ENCODE measurements around the gene KLHL29.
A peak's percentile ranks its signal among the peaks of the same experiment; 100 is the strongest.

KLHL29 gene

DNA sequence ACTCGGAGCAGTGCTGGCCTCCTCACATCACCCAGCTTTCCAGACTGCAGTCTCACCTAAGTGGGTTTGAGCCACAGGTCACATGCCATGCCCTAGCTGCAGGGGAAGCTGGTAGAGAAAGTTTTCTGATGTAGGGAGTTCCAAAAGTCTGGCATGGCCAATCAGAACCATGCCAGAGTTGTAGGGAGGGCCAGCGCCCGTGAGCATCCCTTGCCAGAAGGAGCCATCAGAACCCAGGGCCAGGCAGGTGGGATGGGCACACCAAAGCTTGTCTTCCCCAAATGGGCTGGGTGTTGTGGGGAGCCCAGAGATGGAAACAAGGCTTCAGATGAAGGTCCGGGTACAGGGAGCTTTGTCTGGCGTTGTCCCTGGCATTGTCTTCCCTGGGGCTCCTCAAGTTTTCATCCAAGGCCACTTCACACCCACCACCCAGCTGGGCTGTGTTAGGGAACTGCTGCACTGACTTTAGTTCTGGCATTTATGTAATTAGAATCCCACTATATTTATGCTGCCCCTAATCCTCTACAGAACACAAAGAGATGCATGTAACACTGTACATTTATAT lies 247.9 kb downstream of the KLHL29 start:
- no peak for DNase-seq (ENCODE audit: low spot score)

DNA sequence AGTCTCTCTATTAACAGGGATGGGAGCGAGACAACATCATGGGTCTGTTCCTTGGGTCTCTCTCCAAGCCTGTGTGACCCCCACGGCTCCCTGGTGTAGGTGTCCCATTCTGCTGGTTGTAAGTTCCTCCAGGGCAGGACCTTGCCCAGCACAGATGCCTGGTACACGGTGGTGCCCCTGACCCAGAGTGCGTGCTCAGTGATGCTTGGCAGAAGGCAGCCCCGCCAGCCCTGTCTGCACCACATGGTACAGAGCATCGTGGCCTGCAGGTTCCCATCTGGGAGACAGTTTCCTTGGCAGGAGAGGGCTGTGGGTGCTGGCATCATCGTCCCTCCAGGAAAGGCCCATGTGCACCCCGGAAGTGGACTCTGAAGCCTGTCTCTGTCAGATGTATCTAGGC lies 249.0 kb downstream of the KLHL29 start:
- no peak for DNase-seq (ENCODE audit: low spot score)

DNA sequence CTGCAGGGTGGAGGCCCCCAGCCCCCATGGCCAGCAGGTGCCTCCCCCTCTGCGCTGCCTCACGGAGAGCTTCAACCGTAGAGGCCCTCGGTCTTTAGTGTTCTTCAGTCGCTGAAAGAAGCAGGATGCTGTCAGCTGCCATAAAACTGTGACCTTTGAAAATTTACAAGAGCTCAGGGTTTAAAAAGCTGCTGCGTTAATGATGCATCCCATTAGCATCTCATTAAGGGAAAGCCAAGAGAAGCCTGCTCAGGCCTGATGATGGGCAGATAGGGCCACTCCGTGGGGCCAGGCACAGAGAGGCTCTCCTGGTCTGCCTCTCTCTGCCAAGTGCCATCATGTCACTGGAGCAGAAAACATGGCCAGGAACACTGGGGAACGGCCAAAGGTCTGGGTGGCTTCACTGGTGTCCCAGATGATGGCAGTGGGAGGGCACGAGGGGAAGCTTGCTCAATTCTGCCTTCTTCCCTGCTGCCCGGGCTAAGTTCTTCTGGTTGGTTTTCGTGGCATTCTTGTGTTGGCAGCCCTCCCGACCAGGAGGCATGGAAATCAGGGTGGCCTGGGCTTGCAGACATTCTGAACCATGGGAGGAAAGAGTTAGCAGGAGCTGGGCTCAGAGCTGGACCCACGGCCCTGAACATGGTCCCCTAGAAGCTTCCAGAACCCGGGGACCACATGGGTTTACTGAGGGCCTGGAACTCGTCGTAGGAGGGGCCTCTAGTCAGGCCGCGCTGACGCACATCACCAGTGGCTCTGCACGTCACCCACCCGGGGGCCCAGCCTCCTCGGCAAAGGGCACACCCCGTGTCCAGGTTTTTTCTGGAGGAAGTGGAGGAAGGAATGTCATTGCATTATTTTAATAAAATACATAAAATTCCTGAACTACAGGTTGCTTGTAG lies 250.7 kb downstream of the KLHL29 start:
- DNase-seq (ENCODE audit: low spot score), result no peak

DNA sequence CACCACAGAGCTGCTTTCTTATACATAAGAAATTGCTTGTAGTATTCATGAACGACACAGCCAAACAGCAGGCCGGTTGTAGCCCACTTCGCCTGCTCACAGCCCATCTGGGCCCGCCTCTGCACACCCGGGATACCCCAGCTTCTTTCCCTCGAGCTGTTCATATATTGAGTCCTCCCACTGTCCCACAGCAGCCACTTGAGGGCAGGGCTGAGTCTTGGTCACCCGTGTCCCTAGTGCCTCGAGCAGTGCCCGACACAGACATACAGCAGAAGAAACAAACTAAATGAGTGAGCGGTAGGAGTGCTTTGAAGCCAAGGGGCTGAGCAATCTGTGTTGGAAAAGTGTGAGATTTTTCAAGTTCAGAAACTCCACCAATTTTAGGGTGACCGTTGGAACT lies 251.4 kb downstream of the KLHL29 start:
- no peak for DNase-seq (ENCODE audit: low spot score)

DNA sequence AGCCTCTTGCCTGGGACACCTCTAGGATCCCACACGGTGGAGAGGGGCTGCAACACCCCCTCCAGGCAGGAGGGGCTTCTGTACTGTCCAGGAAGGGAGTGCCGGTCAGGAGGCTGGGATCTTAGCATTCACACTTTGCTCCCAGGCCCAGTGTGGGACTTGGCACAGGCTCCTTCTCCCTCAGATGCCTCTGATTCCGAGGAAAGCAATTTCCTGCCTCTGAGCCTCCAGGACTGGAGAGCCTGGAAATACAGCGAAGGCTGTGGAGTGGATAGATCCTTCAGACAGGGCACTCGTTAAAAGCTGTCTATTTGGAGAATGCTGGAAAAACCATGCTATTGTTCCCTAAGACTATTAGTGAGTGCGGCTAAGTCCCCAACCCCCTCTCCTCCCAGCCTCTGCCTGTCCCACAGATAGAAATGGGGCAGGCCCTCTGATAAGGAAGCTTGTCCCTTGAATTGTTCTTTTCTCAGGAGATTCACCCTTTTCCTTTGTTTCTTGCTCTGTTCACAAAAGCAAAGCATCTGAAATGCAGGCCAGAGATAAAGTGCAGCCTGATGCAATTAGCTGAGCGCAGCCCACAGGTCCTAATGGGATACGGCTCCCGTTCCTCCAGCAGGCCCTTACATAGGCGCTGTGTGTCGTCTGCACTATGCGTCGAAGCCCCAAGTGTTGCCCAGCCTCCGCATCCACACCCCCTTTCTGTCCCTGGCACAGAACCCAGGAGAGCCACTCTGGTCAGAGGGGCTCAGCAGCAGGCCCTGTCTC lies 252.2 kb downstream of the KLHL29 start:
- peak; percentile 77 for DNase-seq (ENCODE audit: low spot score)

DNA sequence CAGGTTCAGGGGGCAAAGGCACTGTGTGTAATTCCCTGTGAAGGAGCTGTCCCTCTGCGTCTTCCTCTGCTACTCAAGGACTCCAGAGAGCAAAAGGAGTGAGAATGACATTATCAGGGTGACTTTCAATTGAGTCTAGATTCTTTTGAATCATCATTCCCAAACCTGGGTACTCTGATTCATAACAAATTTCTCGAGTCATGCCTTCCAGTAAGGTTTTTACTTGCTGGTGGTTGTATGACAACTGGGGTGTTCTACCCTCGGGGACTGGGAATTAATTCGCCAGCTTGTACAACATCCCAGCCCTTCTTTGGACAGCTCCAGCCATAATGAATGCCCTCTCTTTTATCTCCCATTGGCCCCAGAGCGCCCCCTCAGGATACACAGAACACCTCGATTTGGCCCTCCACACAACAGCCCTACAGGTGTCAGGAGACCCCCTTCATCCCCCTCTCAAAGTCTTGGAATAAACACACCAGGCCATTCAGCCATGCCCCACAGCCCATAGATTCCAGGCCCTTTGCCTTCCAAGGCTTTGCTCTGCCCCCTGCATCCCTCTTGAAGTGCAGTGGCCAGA lies 254.5 kb downstream of the KLHL29 start:
- DNase-seq (ENCODE audit: low spot score), result no peak

DNA sequence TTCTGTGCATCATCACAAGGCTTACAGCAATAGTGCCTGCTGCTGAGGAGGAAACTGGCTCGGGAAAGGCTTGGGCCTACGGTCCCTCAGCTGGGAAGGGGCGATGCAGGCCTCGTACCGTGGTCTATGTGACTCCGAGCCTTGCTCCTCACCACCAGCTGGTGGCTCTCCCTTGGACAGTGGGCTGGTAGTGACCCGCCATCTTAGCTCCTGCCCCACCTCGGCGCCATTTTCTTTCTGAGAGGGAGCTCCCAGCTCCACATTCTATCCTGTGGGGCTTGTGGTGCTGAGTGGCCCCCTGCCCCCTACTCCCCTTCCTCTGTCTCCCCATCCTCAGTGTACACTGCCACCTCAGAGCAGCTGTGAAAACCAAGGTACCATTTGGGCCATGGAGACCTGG lies 255.7 kb downstream of the KLHL29 start:
- DNase-seq (ENCODE audit: low spot score), result no peak

DNA sequence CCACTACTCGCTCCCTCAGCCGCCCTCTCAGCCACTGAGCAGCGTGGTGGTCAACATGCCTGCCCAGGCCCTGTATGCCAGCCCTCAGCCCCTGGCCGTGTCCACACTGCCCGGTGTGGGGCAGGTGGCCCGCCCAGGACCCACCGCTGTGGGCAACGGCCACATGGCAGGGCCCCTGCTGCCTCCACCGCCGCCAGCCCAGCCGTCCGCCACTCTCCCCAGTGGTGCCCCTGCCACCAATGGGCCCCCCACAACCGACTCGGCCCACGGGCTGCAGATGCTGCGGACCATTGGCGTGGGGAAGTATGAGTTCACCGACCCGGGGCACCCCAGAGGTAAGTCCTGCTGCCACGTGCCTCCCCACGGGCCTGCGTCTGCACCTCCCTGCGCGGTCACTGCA lies 257.5 kb downstream of the KLHL29 start:
- no peak for DNase-seq (ENCODE audit: low spot score)

DNA sequence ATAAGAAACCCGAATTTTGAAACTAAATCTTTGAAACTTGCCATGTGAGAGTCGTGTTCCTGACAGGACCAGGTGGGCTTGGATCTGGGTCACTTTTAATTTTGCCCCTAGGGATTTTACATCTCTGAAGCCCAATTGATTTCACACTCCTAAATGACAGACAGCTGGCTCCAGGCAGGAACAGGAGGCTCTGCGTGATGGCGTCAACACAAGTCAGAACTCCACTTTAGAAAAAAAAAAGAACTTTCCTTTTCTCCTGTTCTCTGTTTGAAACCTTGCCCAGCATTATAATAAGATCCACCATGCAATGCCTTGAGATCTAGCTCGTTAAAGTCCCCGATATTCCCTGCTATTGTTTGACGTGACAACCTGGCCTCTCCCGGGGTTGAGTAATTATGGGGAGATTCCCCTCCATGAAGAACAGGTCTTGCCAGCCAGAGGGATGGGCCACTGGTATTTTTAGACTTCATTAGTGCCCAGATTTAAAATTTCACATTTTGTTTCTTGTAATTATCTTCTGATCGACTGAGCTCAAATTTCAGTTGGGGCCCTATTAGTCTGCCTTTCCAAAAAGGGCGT lies 260.3 kb downstream of the KLHL29 start:
- no peak for DNase-seq (ENCODE audit: low spot score)

DNA sequence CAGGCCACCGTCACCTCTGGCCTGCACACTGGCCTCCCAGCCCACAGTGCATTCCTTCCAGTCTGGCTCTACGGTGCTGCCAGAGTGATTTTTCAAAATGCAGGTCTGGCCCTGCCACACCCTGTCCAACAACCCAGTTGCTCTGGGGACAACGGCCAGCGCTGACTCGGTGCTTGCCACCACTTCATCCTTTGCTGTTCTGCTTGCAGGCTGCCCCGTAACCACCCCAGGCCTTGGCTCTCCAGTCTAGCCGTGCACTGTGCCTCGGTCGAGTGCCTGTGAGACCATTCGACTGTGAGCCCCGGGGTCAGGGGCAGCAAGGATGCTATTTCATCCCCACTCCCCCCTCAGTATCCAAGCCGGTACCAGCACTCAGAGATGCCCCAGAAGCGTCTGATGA lies 262.6 kb downstream of the KLHL29 start:
- no peak for DNase-seq (ENCODE audit: low spot score)

DNA sequence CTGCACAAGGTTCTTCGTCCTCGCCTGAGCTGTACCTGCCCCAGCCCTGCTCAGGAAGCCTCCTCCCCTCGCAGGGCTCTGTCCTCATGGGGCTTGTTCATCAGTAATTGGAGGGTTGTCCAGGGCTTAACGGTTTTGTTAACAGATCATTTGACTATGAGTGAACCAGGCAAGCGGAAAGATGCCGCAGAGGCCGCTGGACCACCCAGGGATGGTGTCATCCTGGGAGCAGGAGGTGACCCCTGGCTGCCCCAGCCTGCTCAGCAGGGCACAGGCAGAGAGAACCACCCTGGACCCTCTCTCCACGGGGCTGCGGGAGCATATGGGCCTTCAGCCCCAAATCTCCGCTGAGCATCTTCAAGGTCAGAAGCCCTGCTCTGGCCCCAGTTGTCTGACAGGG lies 264.3 kb downstream of the KLHL29 start:
- DNase-seq (ENCODE audit: low spot score), result no peak

DNA sequence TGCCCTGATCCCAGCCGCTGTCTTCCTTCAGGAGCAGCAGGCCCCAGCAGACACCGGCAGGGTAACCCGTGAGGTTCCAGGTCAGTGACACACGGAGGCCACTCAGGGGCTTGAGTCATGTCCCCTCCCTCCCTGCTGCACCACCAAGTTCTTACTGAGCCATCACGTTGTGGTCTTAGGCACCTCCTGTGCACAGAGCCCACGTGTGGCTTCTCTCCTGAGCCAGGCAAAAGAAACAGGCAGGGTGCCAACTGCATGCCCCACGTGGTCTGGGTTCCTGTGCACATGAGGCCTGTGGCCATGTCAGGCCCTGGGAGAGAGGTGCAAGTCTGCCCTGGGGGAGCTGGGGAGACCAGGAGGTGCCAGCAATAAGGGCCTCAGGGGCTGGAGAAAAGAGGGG lies 264.8 kb downstream of the KLHL29 start:
- DNase-seq (ENCODE audit: low spot score), result no peak

DNA sequence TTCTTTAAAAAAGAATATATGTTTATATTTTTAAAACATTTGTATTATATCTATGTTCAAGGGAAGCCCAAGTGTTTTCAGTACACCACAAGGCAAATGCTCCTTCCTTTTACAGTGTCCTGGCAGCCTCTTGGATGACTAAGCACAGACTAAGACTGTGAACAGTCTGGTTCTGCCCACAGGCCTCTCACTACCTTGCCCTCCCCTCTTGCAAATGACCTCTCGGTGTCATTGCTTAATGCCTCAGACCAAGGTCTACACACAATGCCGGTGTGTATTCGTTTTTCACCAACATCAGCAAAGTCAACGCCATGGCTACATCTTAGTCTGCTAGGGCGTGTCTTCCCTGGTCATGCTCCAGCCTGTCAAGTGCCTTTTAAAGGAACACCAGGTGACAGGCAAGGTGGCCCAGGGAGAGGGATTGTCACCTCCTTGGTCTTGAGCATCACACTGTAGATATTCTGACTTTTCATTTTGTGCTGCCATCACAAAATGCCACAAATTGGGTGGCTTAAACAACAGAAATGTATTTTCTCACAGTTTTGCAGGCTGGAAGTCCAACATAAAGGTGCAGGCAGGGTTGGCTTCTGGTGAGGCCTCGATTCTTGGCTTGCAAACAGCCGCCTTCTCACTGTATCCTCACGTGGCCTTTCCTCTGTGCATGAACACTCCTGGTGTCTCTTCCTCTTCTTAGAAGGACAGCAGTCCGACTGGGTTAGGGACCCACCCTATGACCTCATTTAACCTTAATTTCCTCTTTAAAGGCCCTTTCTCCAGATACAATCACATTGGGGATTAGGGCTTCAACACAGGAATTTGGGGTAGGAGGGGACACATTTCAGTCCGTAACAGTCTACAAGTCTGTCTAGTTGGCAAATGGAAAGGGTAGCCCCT lies 266.5 kb downstream of the KLHL29 start:
- peak; percentile 73 for DNase-seq (ENCODE audit: low spot score)

DNA sequence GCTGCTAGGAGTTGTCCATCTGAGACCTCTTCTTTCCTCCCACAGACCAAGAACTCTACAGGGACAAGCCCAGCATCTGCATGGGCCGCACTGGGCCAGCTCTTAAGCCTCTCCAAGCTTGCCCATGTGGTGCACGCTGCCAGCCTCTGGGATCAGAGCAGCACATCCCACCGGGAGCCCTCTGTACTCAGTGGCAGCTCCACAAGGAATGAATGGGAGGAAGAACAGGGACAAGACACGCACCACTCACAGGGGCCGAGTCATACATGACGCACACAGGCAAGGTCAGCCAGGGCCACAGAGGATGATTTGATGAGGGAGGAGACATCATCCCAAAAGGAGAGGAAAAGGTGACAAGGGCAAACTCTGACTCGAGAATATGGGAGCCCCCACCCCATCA lies 268.3 kb downstream of the KLHL29 start:
- DNase-seq (ENCODE audit: low spot score), result no peak

DNA sequence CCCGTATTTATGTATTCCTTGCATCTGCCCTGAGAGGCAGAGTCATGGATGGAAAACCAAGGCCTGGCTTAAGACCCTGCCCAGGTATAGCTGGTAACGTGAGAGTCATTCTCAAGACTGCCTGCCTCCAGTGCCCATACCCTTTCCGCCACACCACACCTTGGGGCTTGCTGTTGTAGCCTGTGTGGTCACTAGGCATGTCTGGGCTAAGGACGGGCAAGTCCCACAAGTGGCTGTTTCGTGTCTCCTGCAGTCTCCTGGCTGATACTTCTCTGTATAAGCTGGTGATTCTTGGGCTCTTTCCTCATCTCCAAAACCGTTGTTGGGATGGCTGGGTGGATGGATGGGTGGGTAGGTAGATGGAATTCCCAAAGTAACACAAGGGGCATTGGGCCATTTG lies 269.8 kb downstream of the KLHL29 start:
- DNase-seq (ENCODE audit: low spot score), result no peak

DNA sequence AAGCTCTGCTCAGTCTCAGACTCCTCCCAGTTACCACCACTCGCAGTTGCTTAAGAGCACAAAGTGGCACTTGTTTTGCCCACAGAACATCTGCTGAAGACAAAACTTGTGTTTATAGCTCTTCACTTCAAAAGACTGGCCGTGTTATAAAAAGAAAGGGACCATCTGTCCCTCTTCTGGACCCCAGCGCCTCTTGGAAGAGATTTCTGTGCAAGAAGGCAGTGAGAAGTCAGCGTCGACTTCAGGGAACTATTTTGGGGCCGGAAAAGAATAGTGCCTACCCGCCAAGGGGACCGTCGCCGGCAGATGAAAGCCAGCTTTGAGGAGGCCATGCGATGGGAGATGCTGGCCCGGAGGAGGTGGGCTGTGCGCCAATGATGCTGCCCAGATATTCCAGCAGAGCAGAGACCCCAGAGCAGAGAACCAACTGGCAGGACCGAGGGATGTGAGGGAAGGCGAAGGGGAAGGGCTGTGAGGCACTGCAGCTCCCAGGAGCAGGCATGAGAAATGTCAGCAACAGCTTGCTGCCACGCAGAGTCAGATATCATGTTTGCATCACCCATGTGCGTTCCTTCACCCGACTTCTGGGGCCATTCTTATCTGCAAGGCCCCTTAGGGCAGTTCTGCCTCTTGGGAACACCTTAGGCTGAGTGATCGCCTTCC lies 271.1 kb downstream of the KLHL29 start:
- no peak for DNase-seq (ENCODE audit: low spot score)

DNA sequence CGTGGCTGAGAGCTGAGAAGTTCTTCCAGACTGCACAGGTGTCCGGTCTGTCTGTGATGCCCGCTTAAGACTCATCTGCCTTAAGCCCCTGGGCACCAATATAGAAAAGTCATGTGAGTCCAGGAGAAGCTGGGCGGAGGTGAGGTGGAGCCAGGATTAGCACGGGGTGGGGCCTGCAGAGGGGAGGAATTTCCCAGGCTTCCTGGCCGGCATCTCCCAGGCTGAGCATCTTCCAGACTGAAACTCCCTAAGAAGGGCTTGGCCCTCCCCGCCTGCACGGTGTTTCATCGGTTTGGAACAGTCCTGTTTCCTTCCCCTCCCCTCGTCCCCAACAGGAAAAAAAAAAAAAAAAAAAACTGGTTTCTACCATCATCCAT lies 271.6 kb downstream of the KLHL29 start:
- DNase-seq (ENCODE audit: low spot score), result no peak

DNA sequence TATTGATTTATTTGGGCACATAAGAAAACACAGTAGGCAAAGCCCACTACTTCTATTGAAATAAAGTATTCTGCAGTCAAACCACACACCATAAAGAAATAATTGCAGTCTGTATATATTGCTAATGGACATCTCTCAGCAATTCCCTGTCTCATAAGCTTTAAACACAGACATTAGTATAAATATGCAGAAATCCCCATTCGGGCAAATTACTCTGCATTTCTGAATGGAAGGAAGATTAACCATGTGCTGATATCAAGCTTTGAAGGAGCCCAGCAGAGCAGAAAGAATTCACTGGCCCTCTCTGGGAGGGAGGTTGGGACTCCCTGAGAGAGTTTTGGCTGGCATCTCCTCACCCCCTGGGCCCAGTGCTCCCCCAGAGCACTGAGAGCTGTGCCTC lies 272.4 kb downstream of the KLHL29 start:
- no peak for DNase-seq (ENCODE audit: low spot score)

DNA sequence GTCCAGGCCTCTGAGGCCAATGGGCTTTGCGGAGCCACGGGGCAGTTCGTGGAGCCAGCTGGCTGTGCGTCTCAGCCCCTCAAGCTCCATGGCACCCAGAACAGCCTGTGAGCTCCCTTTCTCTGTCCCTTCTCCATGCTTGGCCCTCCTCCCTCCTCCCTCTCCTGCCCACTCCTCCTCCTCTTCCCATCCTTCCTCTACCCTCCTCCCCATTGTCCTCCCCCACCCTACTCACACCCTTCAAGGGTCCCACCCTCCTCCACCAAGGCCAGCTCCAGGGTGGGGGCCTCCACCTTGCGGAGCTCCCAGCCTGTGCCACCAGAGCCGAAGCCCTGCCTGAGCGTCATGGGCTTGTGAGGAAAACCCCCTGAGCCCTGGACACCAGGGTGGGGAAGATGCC lies 273.0 kb downstream of the KLHL29 start:
- no peak for DNase-seq (ENCODE audit: low spot score)

DNA sequence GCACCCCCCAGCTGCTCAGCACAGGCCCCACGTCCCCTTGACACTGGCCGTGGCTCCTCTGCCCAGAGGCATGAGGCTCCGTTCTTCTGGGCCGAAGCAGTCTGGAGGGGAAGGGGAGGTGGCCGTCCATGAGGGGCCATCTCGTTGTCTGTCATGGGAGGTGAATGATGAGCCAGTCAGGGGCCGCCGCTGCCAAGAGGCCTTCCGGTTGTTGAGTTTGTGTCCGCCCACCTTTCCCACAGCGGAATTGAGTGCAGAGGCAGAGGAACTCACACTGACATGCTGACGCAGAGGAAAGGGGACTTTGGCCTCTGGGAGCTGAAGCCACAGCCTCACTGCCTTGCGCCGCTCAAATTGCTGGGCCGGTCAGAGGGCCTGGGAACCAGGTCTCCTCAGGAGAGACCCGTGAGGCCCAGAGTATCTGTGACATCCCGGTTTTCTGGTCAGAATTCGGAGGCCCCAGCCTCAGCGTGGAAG lies 273.5 kb downstream of the KLHL29 start:
- DNase-seq (ENCODE audit: low spot score), result no peak

DNA sequence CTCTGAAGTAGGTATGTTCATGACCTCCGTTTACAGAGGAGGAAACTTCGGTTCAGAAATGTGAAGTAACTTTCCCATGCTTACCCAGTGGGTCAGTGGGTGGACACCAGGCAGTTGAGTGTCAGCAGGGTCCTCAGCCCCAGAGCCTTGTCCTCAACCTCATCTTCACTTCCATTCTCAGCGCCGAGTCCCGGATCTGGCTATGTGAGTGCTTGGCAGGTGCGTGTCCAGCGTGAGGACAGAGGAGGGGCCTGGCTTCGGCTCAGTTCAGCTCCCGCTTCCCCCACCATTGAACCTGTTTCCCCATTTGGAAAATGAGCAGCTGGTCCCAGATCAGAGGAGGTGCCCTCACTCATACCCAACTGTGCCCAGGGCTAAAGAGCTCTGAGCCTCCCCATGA lies 274.3 kb downstream of the KLHL29 start:
- no peak for DNase-seq (ENCODE audit: low spot score)
